Measurements from ENCODE around the gene RELN. TPM values are rescaled to one million over a fixed set of nuclear protein-coding genes. Genes with fewer than 3 reads are reported as not detected.

Gene RELN
- total RNA-seq, 1 donor from 2014 or later: 0.19 TPM

DNA sequence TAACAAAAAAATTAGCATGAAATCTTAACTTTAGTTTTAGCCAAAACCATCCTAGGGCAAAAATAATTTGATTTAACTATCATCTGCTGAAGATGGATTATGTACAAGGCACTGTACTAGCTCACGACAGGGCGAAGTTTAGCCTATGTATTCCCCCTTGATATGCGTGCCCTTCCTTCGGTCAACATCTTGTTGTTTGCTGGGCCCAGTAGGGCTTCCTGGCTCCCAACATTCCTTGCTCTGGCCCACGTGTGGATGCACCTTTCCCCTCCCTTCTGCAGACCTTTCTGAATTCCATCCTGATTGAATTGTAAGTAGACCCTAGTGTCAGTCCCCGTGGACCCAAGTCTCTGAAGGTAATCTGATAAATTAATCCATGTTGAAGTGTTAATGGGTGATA, 212.0 kb downstream of the RELN start:
- Mint-ChIP-seq H3K9me3 (ENCODE audit: unreplicated experiment) (no peaks in the 10 kb centered on the region), H3K4me1 (ENCODE audit: unreplicated experiment) (no peaks in the 10 kb centered on the region), H3K27ac (ENCODE audit: unreplicated experiment) (no peak overlapping the region), H3K27me3 (ENCODE audit: unreplicated experiment) (no peaks in the 10 kb centered on the region), H3K36me3 (ENCODE audit: unreplicated experiment) (no peaks in the 10 kb centered on the region), H3K4me3 (ENCODE audit: unreplicated experiment) (no peak overlapping the region)
- TF ChIP-seq, protein P1, sequence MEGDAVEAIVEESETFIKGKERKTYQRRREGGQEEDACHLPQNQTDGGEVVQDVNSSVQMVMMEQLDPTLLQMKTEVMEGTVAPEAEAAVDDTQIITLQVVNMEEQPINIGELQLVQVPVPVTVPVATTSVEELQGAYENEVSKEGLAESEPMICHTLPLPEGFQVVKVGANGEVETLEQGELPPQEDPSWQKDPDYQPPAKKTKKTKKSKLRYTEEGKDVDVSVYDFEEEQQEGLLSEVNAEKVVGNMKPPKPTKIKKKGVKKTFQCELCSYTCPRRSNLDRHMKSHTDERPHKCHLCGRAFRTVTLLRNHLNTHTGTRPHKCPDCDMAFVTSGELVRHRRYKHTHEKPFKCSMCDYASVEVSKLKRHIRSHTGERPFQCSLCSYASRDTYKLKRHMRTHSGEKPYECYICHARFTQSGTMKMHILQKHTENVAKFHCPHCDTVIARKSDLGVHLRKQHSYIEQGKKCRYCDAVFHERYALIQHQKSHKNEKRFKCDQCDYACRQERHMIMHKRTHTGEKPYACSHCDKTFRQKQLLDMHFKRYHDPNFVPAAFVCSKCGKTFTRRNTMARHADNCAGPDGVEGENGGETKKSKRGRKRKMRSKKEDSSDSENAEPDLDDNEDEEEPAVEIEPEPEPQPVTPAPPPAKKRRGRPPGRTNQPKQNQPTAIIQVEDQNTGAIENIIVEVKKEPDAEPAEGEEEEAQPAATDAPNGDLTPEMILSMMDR (IDR thresholded peaks at IDR 0.05): no peak
- no peak for DNase-seq (ENCODE audit: extremely low spot score, unreplicated experiment)

GRCh38 chr7:103773726-103774125, 215.7 kb downstream of the RELN start:
- TF ChIP-seq, protein P1 (IDR thresholded peaks at IDR 0.05): no peak
- H3K27me3 Mint-ChIP-seq (ENCODE audit: unreplicated experiment): no peaks in the 10 kb centered on the region
- no peaks in the 10 kb centered on the region for H3K4me1 Mint-ChIP-seq (ENCODE audit: unreplicated experiment)
- H3K27ac Mint-ChIP-seq (ENCODE audit: unreplicated experiment): no peak overlapping the region
- no peak overlapping the region for H3K4me3 Mint-ChIP-seq (ENCODE audit: unreplicated experiment)
- H3K36me3 Mint-ChIP-seq (ENCODE audit: unreplicated experiment): no peaks in the 10 kb centered on the region
- H3K9me3 Mint-ChIP-seq (ENCODE audit: unreplicated experiment): no peaks in the 10 kb centered on the region
- no peak for DNase-seq (ENCODE audit: extremely low spot score, unreplicated experiment)

- no peaks in the 10 kb centered on the region for H3K4me1 Mint-ChIP-seq (ENCODE audit: unreplicated experiment)
- TF ChIP-seq, protein P1 (IDR thresholded peaks at IDR 0.05): no peak
- H3K4me3 Mint-ChIP-seq (ENCODE audit: unreplicated experiment): no peak overlapping the region
- DNase-seq (ENCODE audit: extremely low spot score, unreplicated experiment): no peak
- no peaks in the 10 kb centered on the region for H3K27me3 Mint-ChIP-seq (ENCODE audit: unreplicated experiment)
- H3K27ac Mint-ChIP-seq (ENCODE audit: unreplicated experiment): no peak overlapping the region
- no peaks in the 10 kb centered on the region for H3K9me3 Mint-ChIP-seq (ENCODE audit: unreplicated experiment)
- H3K36me3 Mint-ChIP-seq (ENCODE audit: unreplicated experiment): no peaks in the 10 kb centered on the region
Observed at GRCh38 chr7:103772171-103772773, 217.2 kb downstream of the RELN start.

- TF ChIP-seq, protein P1 (IDR thresholded peaks at IDR 0.05): no peak
- no peak overlapping the region for H3K27ac Mint-ChIP-seq (ENCODE audit: unreplicated experiment)
- no peaks in the 10 kb centered on the region for H3K27me3 Mint-ChIP-seq (ENCODE audit: unreplicated experiment)
- H3K4me1 Mint-ChIP-seq (ENCODE audit: unreplicated experiment): no peaks in the 10 kb centered on the region
- no peaks in the 10 kb centered on the region for H3K36me3 Mint-ChIP-seq (ENCODE audit: unreplicated experiment)
- no peak overlapping the region for H3K4me3 Mint-ChIP-seq (ENCODE audit: unreplicated experiment)
- H3K9me3 Mint-ChIP-seq (ENCODE audit: unreplicated experiment): no peaks in the 10 kb centered on the region
- no peak for DNase-seq (ENCODE audit: extremely low spot score, unreplicated experiment)
Observed at GRCh38 chr7:103771294-103771693, 218.2 kb downstream of the RELN start.

- Mint-ChIP-seq H3K36me3 (ENCODE audit: unreplicated experiment) (no peaks in the 10 kb centered on the region), H3K4me1 (ENCODE audit: unreplicated experiment) (no peaks in the 10 kb centered on the region), H3K9me3 (ENCODE audit: unreplicated experiment) (no peaks in the 10 kb centered on the region), H3K27me3 (ENCODE audit: unreplicated experiment) (no peaks in the 10 kb centered on the region), H3K4me3 (ENCODE audit: unreplicated experiment) (no peak overlapping the region), H3K27ac (ENCODE audit: unreplicated experiment) (no peak overlapping the region)
- TF ChIP-seq, protein P1 (IDR thresholded peaks at IDR 0.05): no peak
- DNase-seq (ENCODE audit: extremely low spot score, unreplicated experiment): no peak
Observed at GRCh38 chr7:103766660-103767059, 222.8 kb downstream of the RELN start.
